SKM-1 treated with dmso at 0.1 percent for 144 hours (cell line): ENCODE measurements around the gene CCSER1.
"Not testable (repeated sequence)": the region's sequence is repeated elsewhere in the genome, so short reads cannot be mapped to it uniquely, and the experiment has no call there.

Source experiments
- DNase-seq: peaks from one replicate; lab custom pipeline; 2025; ENCODE audit not compliant: unreplicated experiment; lab: John Stamatoyannopoulos, UW

The CCSER1 gene

GRCh38 chr4:91462566-91462965, 1335.4 kb downstream of the CCSER1 start:
- DNase-seq = not testable (repeated sequence)

- no peak for DNase-seq
Observed at GRCh38 chr4:91470671-91471070, 1343.5 kb downstream of the CCSER1 start.

GRCh38 chr4:91471280-91471679, 1344.1 kb downstream of the CCSER1 start:
- DNase-seq = no peak

GRCh38 chr4:91472046-91472445, 1344.9 kb downstream of the CCSER1 start:
- no peak for DNase-seq

- DNase-seq = no peak
Observed at GRCh38 chr4:91485415-91485814, 1358.2 kb downstream of the CCSER1 start.

- DNase-seq = no peak
Observed at GRCh38 chr4:91488946-91489345, 1361.8 kb downstream of the CCSER1 start.

GRCh38 chr4:91497892-91498291, 1370.7 kb downstream of the CCSER1 start:
- DNase-seq = no peak

- no peak for DNase-seq
Observed at GRCh38 chr4:91502365-91502764, 1375.2 kb downstream of the CCSER1 start.

- DNase-seq = no peak
Observed at GRCh38 chr4:91513326-91513725, 1386.1 kb downstream of the CCSER1 start.

- no peak for DNase-seq
Observed at GRCh38 chr4:91519155-91519554, 1392.0 kb downstream of the CCSER1 start.

GRCh38 chr4:91525621-91526020, 1398.4 kb downstream of the CCSER1 start:
- DNase-seq = no peak

- no peak for DNase-seq
Observed at GRCh38 chr4:91527056-91527455, 1399.9 kb downstream of the CCSER1 start.

GRCh38 chr4:91567594-91567993, 1440.4 kb downstream of the CCSER1 start:
- DNase-seq = no peak

- no peak for DNase-seq
Observed at GRCh38 chr4:91577864-91578263, 1450.7 kb downstream of the CCSER1 start.

GRCh38 chr4:91590260-91590659, 1463.1 kb downstream of the CCSER1 start:
- DNase-seq = no peak

GRCh38 chr4:91592125-91592524, 1464.9 kb downstream of the CCSER1 start:
- DNase-seq = no peak

- DNase-seq = no peak
Observed at GRCh38 chr4:91596718-91597117, 1469.5 kb downstream of the CCSER1 start.

- DNase-seq = no peak
Observed at GRCh38 chr4:91598696-91599095, 1471.5 kb downstream of the CCSER1 start.

- DNase-seq = no peak
Observed at GRCh38 chr4:91600301-91600700, 1473.1 kb downstream of the CCSER1 start.

- DNase-seq = no peak
Observed at GRCh38 chr4:91601401-91601800, 1474.2 kb downstream of the CCSER1 start.

- DNase-seq = no peak
Observed at GRCh38 chr4:91611782-91612181, 1484.6 kb downstream of the CCSER1 start.

GRCh38 chr4:91620952-91621351, 1493.8 kb downstream of the CCSER1 start:
- DNase-seq = no peak

GRCh38 chr4:91621446-91621845, 1494.3 kb downstream of the CCSER1 start:
- DNase-seq = no peak
